Upper lobe of right lung (tissue), 1 donor: Measurements from ENCODE around the gene PIP5KL1. TPM values are rescaled to one million over a fixed set of nuclear protein-coding genes. Genes with fewer than 3 reads are reported as not detected.

ENCODE experiments used
- ATAC-seq: fragments of 200-7000 bp; cut with Tn5 transposase; one replicate; pipeline ENCODE4 v1.9.1; 2020; ENCODE audit warnings: mild to moderate bottlenecking, moderate library complexity
- DNase-seq: peaks from one replicate; pipeline ENCODE4 v3.0.0-alpha.2; 2020
- H3K27ac ChIP-seq: fragments of 200-600 bp; one replicate; pipeline ENCODE4 v1.8.0; 2022
- H3K27me3 ChIP-seq: fragments of 200-600 bp; one replicate; pipeline ENCODE4 v1.8.0; 2022; ENCODE audit warnings: mild to moderate bottlenecking
- H3K36me3 ChIP-seq: fragments of 200-600 bp; one replicate; pipeline ENCODE4 v1.8.0; 2022
- H3K4me1 ChIP-seq: fragments of 200-600 bp; one replicate; pipeline ENCODE4 v1.8.0; 2022
- H3K4me3 ChIP-seq: fragments of 200-600 bp; one replicate; pipeline ENCODE4 v1.8.0; 2022; ENCODE audit warnings: mild to moderate bottlenecking
- H3K9me3 ChIP-seq: fragments of 200-600 bp; one replicate; pipeline ENCODE4 v1.8.0; 2022
- CTCF ChIP-seq: fragments of 200-600 bp; IDR thresholded peaks from one replicate; pipeline ENCODE4 v1.8.0; 2022; ENCODE audit warnings: antibody characterized with exemption
- intact Hi-C: fragments of 100-400 bp; cut with DNase I; formaldehyde crosslinking; loops from one replicate; pipeline ENCODE4 v1.11.0; 2022
- total RNA-seq: library from RNA; stranded (reverse); fragmentation: NEBNext Ultra II Directional; extraction: Animal tissue kit (Norgen Biotek cat#: 25700); gene quantifications from one replicate; pipeline ENCODE4 v1.2.1, GENCODE V29; 2021
- donor health status: DM: no; HTN: yes; CAD: no; lungs with severe emphysema.

Gene PIP5KL1
- total RNA-seq, 1 donor from 2014 or later = 3.5 TPM

- Histone ChIP-seq H3K27ac (no peak overlapping the region), H3K27me3 (peaks cover 11% of the 10 kb centered on the region), H3K4me3 (peak overlapping the region; percentile 43), H3K9me3 (no peaks in the 10 kb centered on the region), H3K4me1 (peaks cover 32% of the 10 kb centered on the region), H3K36me3 (no peaks in the 10 kb centered on the region)
- ATAC-seq = no peak
- TF ChIP-seq CTCF = no peak
- intact Hi-C loops = loop anchor here (10.0 kb wide), 1 partner anchor 191 kb away; the partner anchor contains the start of gene TOR2A
- no peak for DNase-seq
Observed at GRCh38 chr9:127925959-127926905, 4.3 kb downstream of the PIP5KL1 start.

DNA sequence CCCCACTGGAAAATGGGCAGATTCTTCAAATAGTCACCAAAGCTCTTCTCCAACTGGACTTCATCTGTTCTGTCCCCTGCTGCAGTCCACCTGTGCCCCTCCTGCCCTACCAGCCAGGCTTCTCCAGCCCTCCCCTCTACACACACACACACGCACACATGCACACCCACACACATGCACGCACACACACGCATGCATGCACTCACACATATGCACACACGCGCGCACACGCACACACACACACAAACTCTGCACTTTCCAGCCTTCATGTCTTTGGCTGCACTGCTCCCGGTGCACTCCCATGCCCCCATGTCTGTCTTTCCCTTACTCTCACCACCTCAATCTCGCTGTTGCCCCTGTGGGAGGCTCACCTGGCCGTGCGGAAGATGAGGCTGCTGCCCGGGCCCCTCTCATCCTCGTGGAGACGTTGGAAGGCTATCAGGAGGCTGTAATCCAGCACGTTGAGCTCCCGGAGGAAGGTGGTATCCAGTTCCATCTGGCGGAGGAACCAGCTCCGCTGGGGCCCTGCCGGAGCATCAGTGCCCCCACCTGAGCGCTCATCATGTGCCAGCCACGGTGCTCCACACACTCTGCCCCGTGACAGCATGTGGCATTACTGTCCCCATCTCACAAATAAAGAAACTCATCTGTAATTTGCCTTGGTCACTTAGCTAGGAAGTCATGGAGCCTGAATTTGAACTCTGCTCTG, 5.7 kb downstream of the PIP5KL1 start:
- Histone ChIP-seq H3K4me3 (no peak overlapping the region), H3K27me3 (peaks cover 11% of the 10 kb centered on the region)

DNA sequence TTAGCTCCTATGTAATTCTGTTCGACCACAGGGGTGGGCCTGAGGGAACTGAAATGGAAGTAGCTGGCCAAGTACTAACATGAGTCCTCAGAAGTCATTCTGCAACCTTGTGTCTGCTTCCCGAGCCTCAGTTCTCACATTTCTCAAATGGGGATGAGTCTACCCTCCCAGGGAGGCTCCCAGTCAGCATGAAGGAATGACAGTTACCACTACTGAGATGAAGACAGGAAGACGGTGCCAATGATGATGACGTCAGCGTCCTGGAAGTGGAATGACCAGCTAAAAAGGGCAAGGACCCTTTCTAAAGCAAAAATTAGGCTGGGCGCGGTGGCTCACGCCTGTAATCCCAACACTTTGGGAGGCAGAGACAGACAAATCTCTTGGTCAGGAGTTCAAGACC, 6.8 kb downstream of the PIP5KL1 start:
- no peaks in the 10 kb centered on the region for H3K9me3 ChIP-seq
- no peak overlapping the region for H3K4me3 ChIP-seq
- ATAC-seq (no peak), DNase-seq (no peak)
- H3K4me1 ChIP-seq = peaks cover 41% of the 10 kb centered on the region
- H3K36me3 ChIP-seq = no peaks in the 10 kb centered on the region
- H3K27ac ChIP-seq = no peak overlapping the region
- no peak for TF ChIP-seq CTCF
- peaks cover 11% of the 10 kb centered on the region for H3K27me3 ChIP-seq
- intact Hi-C loops = loop anchor here (5.0 to 10.0 kb wide), 2 partner anchors 189 to 336 kb away; partner anchors contain the start of gene TOR2A

More for the DNA sequence above, 5.7 kb downstream of the PIP5KL1 start:
- no peak for ATAC-seq
- intact Hi-C loops = loop anchor here (5.0 to 10.0 kb wide), 2 partner anchors 190 to 338 kb away; partner anchors contain the start of gene TOR2A
- no peaks in the 10 kb centered on the region for H3K9me3 ChIP-seq
- TF ChIP-seq CTCF = no peak
- no peak for DNase-seq
- H3K4me1 ChIP-seq = peaks cover 30% of the 10 kb centered on the region
- no peaks in the 10 kb centered on the region for H3K36me3 ChIP-seq
- H3K27ac ChIP-seq = no peak overlapping the region

- ATAC-seq (no peak), DNase-seq (no peak)
- H3K4me1 ChIP-seq = peaks cover 44% of the 10 kb centered on the region
- no peak for TF ChIP-seq CTCF
- no peaks in the 10 kb centered on the region for H3K36me3 ChIP-seq
- H3K9me3 ChIP-seq = no peaks in the 10 kb centered on the region
- no peak overlapping the region for H3K27ac ChIP-seq
- peaks cover 11% of the 10 kb centered on the region for H3K27me3 ChIP-seq
- intact Hi-C loops = loop anchor here (5.0 to 10.0 kb wide), 2 partner anchors 188 to 336 kb away; partner anchors contain the start of gene TOR2A
- no peak overlapping the region for H3K4me3 ChIP-seq
Observed at GRCh38 chr9:127923046-127923445, 7.5 kb downstream of the PIP5KL1 start.

GRCh38 chr9:127921557-127922120, 8.9 kb downstream of the PIP5KL1 start:
- peak overlapping the region; percentile 30 for H3K4me3 ChIP-seq
- DNase-seq (peak; percentile 86), ATAC-seq (peak; percentile 59)
- H3K9me3 ChIP-seq = no peaks in the 10 kb centered on the region
- no peaks in the 10 kb centered on the region for H3K36me3 ChIP-seq
- H3K27me3 ChIP-seq = peaks cover 1% of the 10 kb centered on the region
- peaks cover 40% of the 10 kb centered on the region for H3K4me1 ChIP-seq
- TF ChIP-seq CTCF = peak; percentile 98
- intact Hi-C loops = loop anchor here (5.0 to 10.0 kb wide), 2 partner anchors 187 to 334 kb away; partner anchors contain the start of gene TOR2A
- no peak overlapping the region for H3K27ac ChIP-seq
